HepG2 (cell line): ENCODE results near the gene MRPS7. TPM values are rescaled to one million over a fixed set of nuclear protein-coding genes. Genes with fewer than 3 reads are reported as not detected.
A peak's percentile ranks its signal among the peaks of the same experiment; 100 is the strongest.

Experiments
- BORCS8-MEF2B ChIP-seq: sonication (generic); formaldehyde crosslinking; IDR thresholded peaks from 2 replicates; pipeline ENCODE4 v1.8.0; 2022; ENCODE audit warnings: mild to moderate bottlenecking, missing genetic modification reagents
- HDAC1 ChIP-seq: sonication (generic); formaldehyde crosslinking; IDR thresholded peaks from 2 replicates; pipeline ENCODE4 v1.5.1; 2020; ENCODE audit warnings: mild to moderate bottlenecking, missing genetic modification reagents
- JDP2 ChIP-seq: sonication (generic); formaldehyde crosslinking; IDR thresholded peaks from 2 replicates; pipeline ENCODE4 v1.8.1; 2022; ENCODE audit warnings: missing genetic modification reagents, borderline replicate concordance
- JUNB ChIP-seq: sonication (generic); formaldehyde crosslinking; IDR thresholded peaks from 2 replicates; pipeline ENCODE4 v1.8.0; 2022; ENCODE audit warnings: missing genetic modification reagents, mild to moderate bottlenecking, borderline replicate concordance
- KAT7 ChIP-seq: IDR thresholded peaks from 2 replicates; pipeline ENCODE4 v1.6.1; 2018; ENCODE audit warnings: borderline replicate concordance, missing compliant biosample characterization
- NFYC ChIP-seq: IDR thresholded peaks from 2 replicates; pipeline ENCODE4 v1.6.1; 2016; ENCODE audit warnings: missing genetic modification reagents, missing compliant biosample characterization
- NR2F2 ChIP-seq: IDR thresholded peaks from 2 replicates; pipeline ENCODE4 v1.6.1; 2012; ENCODE audit warnings: low read depth, inconsistent platforms, borderline replicate concordance
- ONECUT2 ChIP-seq: sonication (generic); formaldehyde crosslinking; IDR thresholded peaks from 2 replicates; pipeline ENCODE4 v1.4.0; 2020; ENCODE audit warnings: missing genetic modification reagents
- PAF1 ChIP-seq: IDR thresholded peaks from 2 replicates; pipeline ENCODE4 v1.6.1; 2016; ENCODE audit warnings: missing genetic modification reagents, missing compliant biosample characterization
- POLR2A ChIP-seq, 2 experiments: IDR thresholded peaks; 2 replicates each; pipeline ENCODE4 v1.6.1; 2011; ENCODE audit warnings: low read depth in 2 of 2, low read length in 2 of 2, mild to moderate bottlenecking in 1 of 2, moderate library complexity in 1 of 2; ENCODE audit not compliant: insufficient read depth in 1 of 2
- SATB2 ChIP-seq: sonication (generic); formaldehyde crosslinking; IDR thresholded peaks from 2 replicates; pipeline ENCODE4 v1.5.0; 2020; ENCODE audit warnings: missing genetic modification reagents
- THAP11 ChIP-seq: IDR thresholded peaks from 2 replicates; pipeline ENCODE4 v1.6.1; 2016; ENCODE audit warnings: missing biosample characterization, missing genetic modification reagents
- YY1 ChIP-seq: IDR thresholded peaks from 2 replicates; pipeline ENCODE4 v1.6.1; 2011; ENCODE audit warnings: low read length, low read depth, moderate library complexity, mild to moderate bottlenecking; ENCODE audit not compliant: insufficient read depth, insufficient replicate concordance
- ZBTB38 ChIP-seq: sonication (generic); formaldehyde crosslinking; IDR thresholded peaks from 2 replicates; pipeline ENCODE4 v1.5.1; 2020; ENCODE audit warnings: mild to moderate bottlenecking, missing genetic modification reagents
- ZNF160 ChIP-seq: sonication (generic); formaldehyde crosslinking; IDR thresholded peaks from 2 replicates; pipeline ENCODE4 v1.8.0; 2022; ENCODE audit warnings: mild to moderate bottlenecking, inconsistent platforms, missing genetic modification reagents
- ZNF230 ChIP-seq: sonication (generic); formaldehyde crosslinking; IDR thresholded peaks from 2 replicates; pipeline ENCODE4 v1.4.0; 2020; ENCODE audit warnings: mild to moderate bottlenecking, missing genetic modification reagents
- ZNF263 ChIP-seq: sonication (generic); formaldehyde crosslinking; IDR thresholded peaks from 2 replicates; pipeline ENCODE4 v1.4.0; 2020; ENCODE audit warnings: missing genetic modification reagents
- ZNF282 ChIP-seq: fragments of 450-650 bp; IDR thresholded peaks from 2 replicates; pipeline ENCODE4 v1.6.1; 2018; ENCODE audit not compliant: partially characterized antibody
- ZSCAN25 ChIP-seq: sonication (generic); formaldehyde crosslinking; IDR thresholded peaks from 2 replicates; pipeline ENCODE4 v1.8.0; 2022; ENCODE audit warnings: mild to moderate bottlenecking, missing genetic modification reagents
- polyA plus RNA-seq, 8 experiments: library from polyadenylated mRNA; depleted of rRNA in 3 of 8; stranded (reverse) in 7 of 8; unstranded in 1 of 8; fragments of >200 nt; fragmentation: Illumina TruSeq in 4 of 8; extraction: Trizol in 4 of 8; gene quantifications; 2 replicates each; pipeline versions ENCODE4 v1.2.1 to v1.2.3, GENCODE V29; 2011 to 2016; ENCODE audit warnings: low read depth in 4 of 8, missing spikeins in 1 of 8, mixed read lengths in 1 of 8; ENCODE audit not compliant: insufficient read depth in 1 of 8
- total RNA-seq, 5 experiments: library from RNA; depleted of rRNA; stranded (reverse); fragments of >200 nt; fragmentation: Illumina TruSeq; extraction: Trizol; gene quantifications; 2 replicates each; pipeline ENCODE4 v1.2.3, GENCODE V29; 2016; ENCODE audit warnings: low read depth in 1 of 5
- TF ChIP-seq, protein P1 (sequence below): sonication (generic); formaldehyde crosslinking; IDR thresholded peaks from 2 replicates; pipeline ENCODE4 v1.4.0; 2020; ENCODE audit warnings: mild to moderate bottlenecking, missing genetic modification reagents
- TF ChIP-seq, protein P2 (sequence below): sonication (generic); formaldehyde crosslinking; IDR thresholded peaks from 2 replicates; pipeline ENCODE4 v1.8.1; 2023; ENCODE audit warnings: mild to moderate bottlenecking, missing genetic modification reagents, borderline replicate concordance
- TF ChIP-seq, protein P3 (sequence below): sonication (generic); formaldehyde crosslinking; IDR thresholded peaks from 2 replicates; pipeline ENCODE4 v1.5.0; 2020; ENCODE audit warnings: mild to moderate bottlenecking, missing genetic modification reagents
- TF ChIP-seq, protein P4 (sequence below): sonication (generic); formaldehyde crosslinking; IDR thresholded peaks from 2 replicates; pipeline ENCODE4 v1.4.0; 2020; ENCODE audit warnings: mild to moderate bottlenecking, missing genetic modification reagents
- TF ChIP-seq, protein P5 (sequence below): sonication (generic); formaldehyde crosslinking; IDR thresholded peaks from 2 replicates; pipeline ENCODE4 v1.5.1; 2020; ENCODE audit warnings: missing genetic modification reagents, mild to moderate bottlenecking, borderline replicate concordance

MRPS7 gene
- total and polyA plus RNA-seq, 2 of the 13 experiments (the other 11 are each of a cell fraction or from before 2014, with no cell fraction given), result 97.0 to 162 TPM

DNA sequence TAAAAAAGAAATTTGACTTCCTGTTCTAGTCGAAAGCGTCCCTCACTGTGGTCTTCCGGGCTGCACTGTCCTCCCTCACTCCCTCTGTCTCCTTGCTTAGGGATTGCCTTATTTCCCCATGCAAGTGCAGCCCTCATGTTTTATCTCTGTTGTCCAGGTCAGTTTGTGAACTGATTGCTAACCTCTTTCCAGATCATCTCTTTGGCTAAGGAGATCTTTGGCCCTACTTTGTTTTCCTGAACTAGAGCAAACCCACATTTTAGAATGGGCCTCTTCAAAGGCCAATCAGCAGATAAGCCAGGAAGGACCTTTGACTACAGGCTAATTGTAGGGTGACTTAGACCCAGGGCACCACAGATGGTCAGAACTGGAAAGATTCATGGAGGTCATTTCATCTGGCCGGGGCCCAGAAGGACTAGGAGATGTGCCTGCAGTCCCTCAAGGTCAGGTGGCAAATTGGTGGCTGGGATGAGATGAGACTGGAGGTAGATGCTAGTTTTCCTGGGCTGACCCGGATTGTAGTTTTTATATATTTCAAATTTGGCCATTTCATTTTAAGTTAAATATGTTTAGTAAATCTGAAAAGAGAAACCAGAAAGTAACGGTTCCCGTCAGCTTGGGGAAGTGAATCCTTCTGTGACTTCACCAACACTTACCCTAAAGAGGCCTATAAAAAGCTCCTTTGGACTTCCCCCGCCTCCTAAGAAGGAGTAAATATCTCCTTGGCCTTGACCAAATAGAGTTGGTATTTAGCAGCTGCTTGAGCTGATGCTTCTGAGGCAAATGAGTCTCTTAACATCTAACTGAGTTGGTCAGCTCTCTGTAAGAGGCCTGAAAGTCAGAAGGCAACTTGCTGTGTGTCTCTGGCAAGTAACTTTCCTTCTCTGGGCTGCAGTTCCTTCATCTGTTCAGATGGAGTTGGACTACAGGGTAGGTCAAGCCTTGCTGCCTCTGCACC lies 33.8 kb downstream of the MRPS7 start (continued):
- TF ChIP-seq, protein P1, sequence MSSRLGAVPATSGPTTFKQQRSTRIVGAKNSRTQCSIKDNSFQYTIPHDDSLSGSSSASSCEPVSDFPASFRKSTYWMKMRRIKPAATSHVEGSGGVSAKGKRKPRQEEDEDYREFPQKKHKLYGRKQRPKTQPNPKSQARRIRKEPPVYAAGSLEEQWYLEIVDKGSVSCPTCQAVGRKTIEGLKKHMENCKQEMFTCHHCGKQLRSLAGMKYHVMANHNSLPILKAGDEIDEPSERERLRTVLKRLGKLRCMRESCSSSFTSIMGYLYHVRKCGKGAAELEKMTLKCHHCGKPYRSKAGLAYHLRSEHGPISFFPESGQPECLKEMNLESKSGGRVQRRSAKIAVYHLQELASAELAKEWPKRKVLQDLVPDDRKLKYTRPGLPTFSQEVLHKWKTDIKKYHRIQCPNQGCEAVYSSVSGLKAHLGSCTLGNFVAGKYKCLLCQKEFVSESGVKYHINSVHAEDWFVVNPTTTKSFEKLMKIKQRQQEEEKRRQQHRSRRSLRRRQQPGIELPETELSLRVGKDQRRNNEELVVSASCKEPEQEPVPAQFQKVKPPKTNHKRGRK (CRISPR knock-in tag), result no peak
- TF ChIP-seq ZNF282 (no peak), SATB2 (no peak), THAP11 (CRISPR knock-in tag) (peak; percentile 85), KAT7 (no peak), BORCS8-MEF2B (0 out of 2 replicates have a peak, but pooled peaks have one; percentile 13), JUNB (CRISPR knock-in tag) (no peak), ZNF263 (CRISPR knock-in tag) (peak; percentile 85), POLR2A (IDR thresholded peaks at IDR 0.05; ENCODE audit: insufficient read depth in 1 of 2, low read depth in 2 of 2, low read length in 2 of 2) (peak; percentile 69 to 73; a peak in 3 of 4 replicates), NR2F2 (peak; percentile 95), JDP2 (CRISPR knock-in tag) (no peak), NFYC (peak; percentile 71), YY1 (peak; percentile 54), ONECUT2 (CRISPR knock-in tag) (peak; percentile 48; the same call in 1 of the 2 replicates), ZNF230 (CRISPR knock-in tag) (peak; percentile 59; the same call in 1 of the 2 replicates), ZBTB38 (CRISPR knock-in tag) (no peak; the same call in 1 of the 2 replicates), ZSCAN25 (CRISPR knock-in tag) (peak; percentile 13; the same call in 1 of the 2 replicates), PAF1 (CRISPR knock-in tag) (no peak), ZNF160 (CRISPR knock-in tag) (no peak), HDAC1 (CRISPR knock-in tag) (peak; percentile 88)
- TF ChIP-seq, protein P2, sequence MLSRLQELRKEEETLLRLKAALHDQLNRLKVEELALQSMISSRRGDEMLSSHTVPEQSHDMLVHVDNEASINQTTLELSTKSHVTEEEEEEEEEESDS (CRISPR knock-in tag), result no peak
- TF ChIP-seq, protein P3, sequence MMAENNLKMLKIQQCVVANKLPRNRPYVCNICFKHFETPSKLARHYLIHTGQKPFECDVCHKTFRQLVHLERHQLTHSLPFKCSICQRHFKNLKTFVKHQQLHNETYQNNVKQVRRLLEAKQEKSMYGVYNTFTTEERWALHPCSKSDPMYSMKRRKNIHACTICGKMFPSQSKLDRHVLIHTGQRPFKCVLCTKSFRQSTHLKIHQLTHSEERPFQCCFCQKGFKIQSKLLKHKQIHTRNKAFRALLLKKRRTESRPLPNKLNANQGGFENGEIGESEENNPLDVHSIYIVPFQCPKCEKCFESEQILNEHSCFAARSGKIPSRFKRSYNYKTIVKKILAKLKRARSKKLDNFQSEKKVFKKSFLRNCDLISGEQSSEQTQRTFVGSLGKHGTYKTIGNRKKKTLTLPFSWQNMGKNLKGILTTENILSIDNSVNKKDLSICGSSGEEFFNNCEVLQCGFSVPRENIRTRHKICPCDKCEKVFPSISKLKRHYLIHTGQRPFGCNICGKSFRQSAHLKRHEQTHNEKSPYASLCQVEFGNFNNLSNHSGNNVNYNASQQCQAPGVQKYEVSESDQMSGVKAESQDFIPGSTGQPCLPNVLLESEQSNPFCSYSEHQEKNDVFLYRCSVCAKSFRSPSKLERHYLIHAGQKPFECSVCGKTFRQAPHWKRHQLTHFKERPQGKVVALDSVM (CRISPR knock-in tag), result no peak
- TF ChIP-seq, protein P4, sequence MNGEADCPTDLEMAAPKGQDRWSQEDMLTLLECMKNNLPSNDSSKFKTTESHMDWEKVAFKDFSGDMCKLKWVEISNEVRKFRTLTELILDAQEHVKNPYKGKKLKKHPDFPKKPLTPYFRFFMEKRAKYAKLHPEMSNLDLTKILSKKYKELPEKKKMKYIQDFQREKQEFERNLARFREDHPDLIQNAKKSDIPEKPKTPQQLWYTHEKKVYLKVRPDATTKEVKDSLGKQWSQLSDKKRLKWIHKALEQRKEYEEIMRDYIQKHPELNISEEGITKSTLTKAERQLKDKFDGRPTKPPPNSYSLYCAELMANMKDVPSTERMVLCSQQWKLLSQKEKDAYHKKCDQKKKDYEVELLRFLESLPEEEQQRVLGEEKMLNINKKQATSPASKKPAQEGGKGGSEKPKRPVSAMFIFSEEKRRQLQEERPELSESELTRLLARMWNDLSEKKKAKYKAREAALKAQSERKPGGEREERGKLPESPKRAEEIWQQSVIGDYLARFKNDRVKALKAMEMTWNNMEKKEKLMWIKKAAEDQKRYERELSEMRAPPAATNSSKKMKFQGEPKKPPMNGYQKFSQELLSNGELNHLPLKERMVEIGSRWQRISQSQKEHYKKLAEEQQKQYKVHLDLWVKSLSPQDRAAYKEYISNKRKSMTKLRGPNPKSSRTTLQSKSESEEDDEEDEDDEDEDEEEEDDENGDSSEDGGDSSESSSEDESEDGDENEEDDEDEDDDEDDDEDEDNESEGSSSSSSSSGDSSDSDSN (CRISPR knock-in tag), result 0 out of 2 replicates have a peak, but pooled peaks have one; percentile 35
- TF ChIP-seq, protein P5, sequence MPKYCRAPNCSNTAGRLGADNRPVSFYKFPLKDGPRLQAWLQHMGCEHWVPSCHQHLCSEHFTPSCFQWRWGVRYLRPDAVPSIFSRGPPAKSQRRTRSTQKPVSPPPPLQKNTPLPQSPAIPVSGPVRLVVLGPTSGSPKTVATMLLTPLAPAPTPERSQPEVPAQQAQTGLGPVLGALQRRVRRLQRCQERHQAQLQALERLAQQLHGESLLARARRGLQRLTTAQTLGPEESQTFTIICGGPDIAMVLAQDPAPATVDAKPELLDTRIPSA (CRISPR knock-in tag), result no peak
